Measurements from ENCODE around the gene GDPD2. TPM values are rescaled to one million over a fixed set of nuclear protein-coding genes. Genes with fewer than 3 reads are reported as not detected.
A peak's percentile ranks its signal among the peaks of the same experiment; 100 is the strongest.

The GDPD2 gene
- total RNA-seq, 1 donor from 2014 or later = not detected

DNA sequence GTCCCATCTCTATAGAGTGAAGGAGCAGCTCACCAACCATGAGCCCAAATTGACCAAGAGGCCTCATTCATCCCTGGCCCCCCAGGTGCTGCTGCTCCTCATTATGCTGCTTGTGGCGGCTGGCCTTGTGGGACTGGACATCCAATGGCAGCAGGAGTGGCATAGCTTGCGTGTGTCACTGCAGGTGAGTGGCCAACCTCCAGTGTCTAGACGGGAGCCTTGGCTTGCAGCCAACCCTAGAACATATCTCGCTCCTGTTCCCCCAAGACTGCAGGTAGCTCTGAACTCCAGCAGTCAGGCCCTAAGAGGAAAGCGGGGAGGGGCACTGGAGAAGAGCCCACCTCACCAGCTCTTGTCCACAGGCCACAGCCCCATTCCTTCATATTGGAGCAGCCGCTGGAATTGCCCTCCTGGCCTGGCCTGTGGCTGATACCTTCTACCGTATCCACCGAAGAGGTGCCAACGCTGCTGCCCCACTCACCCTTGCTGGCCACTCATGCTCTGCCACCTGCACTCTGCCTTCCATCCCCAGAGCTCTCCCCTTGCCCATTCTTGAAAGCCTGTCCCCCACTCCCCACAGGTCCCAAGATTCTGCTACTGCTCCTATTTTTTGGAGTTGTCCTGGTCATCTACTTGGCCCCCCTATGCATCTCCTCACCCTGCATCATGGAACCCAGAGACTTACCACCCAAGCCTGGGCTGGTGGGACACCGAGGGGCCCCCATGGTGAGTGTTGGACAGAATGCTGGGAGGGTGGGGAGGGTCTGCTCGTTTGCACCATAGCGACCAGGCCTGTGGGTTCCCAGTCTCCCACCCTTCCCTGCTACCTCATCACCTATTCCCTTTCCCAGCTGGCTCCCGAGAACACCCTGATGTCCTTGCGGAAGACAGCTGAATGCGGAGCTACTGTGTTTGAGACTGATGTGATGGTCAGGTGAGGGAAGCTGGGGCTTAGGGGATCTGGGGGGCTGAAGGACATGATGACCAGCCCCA is 3.5 kb downstream of the GDPD2 start:
- no peak overlapping the region for H3K4me3 ChIP-seq
- H3K9me3 ChIP-seq (replicated peaks) = no peaks in the 10 kb centered on the region
- DNase-seq = no peak
- peaks cover 5% of the 10 kb centered on the region for H3K27me3 ChIP-seq (ENCODE audit: low read depth)
- H3K27ac ChIP-seq (replicated peaks) = no peak overlapping the region
- no peaks in the 10 kb centered on the region for H3K36me3 ChIP-seq
- no peaks in the 10 kb centered on the region for H3K4me1 ChIP-seq
- intact Hi-C loops (cut with micrococcal nuclease) = no loop called here
- no peak for TF ChIP-seq CTCF (IDR thresholded peaks at IDR 0.05; ENCODE audit: borderline replicate concordance)

GRCh38 chrX:70427365-70427764 is 4.3 kb downstream of the GDPD2 start:
- Histone ChIP-seq H3K4me1 (no peaks in the 10 kb centered on the region), H3K36me3 (no peaks in the 10 kb centered on the region), H3K9me3 (replicated peaks) (no peaks in the 10 kb centered on the region), H3K27me3 (ENCODE audit: low read depth) (peaks cover 5% of the 10 kb centered on the region), H3K4me3 (no peak overlapping the region), H3K27ac (replicated peaks) (no peak overlapping the region)
- intact Hi-C loops (cut with micrococcal nuclease) = no loop called here
- no peak for DNase-seq
- no peak for TF ChIP-seq CTCF (IDR thresholded peaks at IDR 0.05; ENCODE audit: borderline replicate concordance)

GRCh38 chrX:70429759-70430158 is 6.6 kb downstream of the GDPD2 start:
- intact Hi-C loops (cut with micrococcal nuclease) = no loop called here
- no peak for DNase-seq
- no peaks in the 10 kb centered on the region for H3K36me3 ChIP-seq
- no peak overlapping the region for H3K27ac ChIP-seq (replicated peaks)
- TF ChIP-seq CTCF (IDR thresholded peaks at IDR 0.05; ENCODE audit: borderline replicate concordance) = no peak
- H3K4me3 ChIP-seq = no peak overlapping the region
- H3K27me3 ChIP-seq (ENCODE audit: low read depth) = no peaks in the 10 kb centered on the region
- H3K4me1 ChIP-seq = peaks cover 10% of the 10 kb centered on the region
- H3K9me3 ChIP-seq (replicated peaks) = no peaks in the 10 kb centered on the region

DNA sequence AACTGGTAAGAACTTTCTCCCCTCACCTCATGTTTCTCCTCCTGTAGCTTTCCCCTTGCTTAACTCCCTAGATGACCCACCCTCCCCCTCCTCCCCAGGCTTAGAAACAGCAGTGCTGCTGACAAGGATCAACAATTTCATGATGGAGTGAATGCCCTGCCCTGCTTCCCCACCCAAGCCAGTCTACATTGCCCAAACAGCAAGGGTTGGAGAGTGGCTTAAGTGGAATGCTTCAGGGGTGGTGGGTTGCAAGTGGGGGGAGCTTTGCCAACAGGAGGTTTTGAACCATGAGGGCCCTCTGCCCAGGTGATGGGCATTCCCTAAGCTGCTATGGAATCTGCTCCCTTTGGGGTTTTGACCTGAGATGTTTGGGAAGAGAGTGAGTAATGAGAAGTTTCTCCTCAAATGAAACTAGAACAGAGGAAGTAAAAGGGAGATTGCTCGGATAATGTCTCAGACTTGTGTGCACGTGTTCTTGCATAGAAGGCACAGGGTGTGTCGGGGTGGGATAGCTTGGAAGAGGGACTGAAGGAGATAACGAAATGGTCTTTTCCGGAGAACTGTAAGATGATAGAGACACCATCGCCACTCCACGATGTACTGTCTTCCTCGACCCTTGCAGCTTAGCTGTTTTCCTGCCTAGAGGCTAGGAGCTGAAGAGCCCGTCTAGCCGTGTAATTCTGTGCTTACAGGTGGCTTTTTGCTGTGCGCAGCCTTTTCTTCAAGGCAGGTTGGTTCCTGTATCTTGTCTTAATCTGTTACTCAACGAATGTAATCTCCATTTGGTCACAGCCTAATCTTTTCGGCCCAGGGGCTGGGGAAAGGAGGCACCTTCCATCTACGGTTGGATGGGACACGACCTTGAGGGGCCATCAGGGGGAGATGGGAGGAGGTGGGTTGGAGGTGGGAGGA is 10.1 kb downstream of the GDPD2 start:
- intact Hi-C loops (cut with micrococcal nuclease) = no loop called here
- no peaks in the 10 kb centered on the region for H3K36me3 ChIP-seq
- peaks cover 20% of the 10 kb centered on the region for H3K4me1 ChIP-seq
- no peak for TF ChIP-seq CTCF (IDR thresholded peaks at IDR 0.05; ENCODE audit: borderline replicate concordance)
- H3K27me3 ChIP-seq (ENCODE audit: low read depth) = no peaks in the 10 kb centered on the region
- no peaks in the 10 kb centered on the region for H3K9me3 ChIP-seq (replicated peaks)
- peak overlapping the region; percentile 78 for H3K4me3 ChIP-seq
- DNase-seq = no peak
- peak overlapping the region; percentile 88 for H3K27ac ChIP-seq (replicated peaks)

GRCh38 chrX:70433848-70434351 is 10.8 kb downstream of the GDPD2 start:
- intact Hi-C loops (cut with micrococcal nuclease) = no loop called here

More at GRCh38 chrX:70433848-70434351, 10.8 kb downstream of the GDPD2 start:
- Histone ChIP-seq H3K27me3 (ENCODE audit: low read depth) (no peaks in the 10 kb centered on the region), H3K9me3 (replicated peaks) (no peaks in the 10 kb centered on the region), H3K27ac (replicated peaks) (peak overlapping the region; percentile 88), H3K36me3 (no peaks in the 10 kb centered on the region), H3K4me1 (peaks cover 20% of the 10 kb centered on the region), H3K4me3 (peak overlapping the region; percentile 78)
- DNase-seq = peak; percentile 67
- TF ChIP-seq CTCF (IDR thresholded peaks at IDR 0.05; ENCODE audit: borderline replicate concordance) = peak; percentile 75

Measured in left ventricle myocardium inferior (tissue), 1 donor.